GM23248 (cell line): ENCODE data around the gene FXYD3. TPM values are rescaled to one million over a fixed set of nuclear protein-coding genes. Genes with fewer than 3 reads are reported as not detected.
"Not testable (repeated sequence)": the region's sequence is repeated elsewhere in the genome, so short reads cannot be mapped to it uniquely, and the experiment has no call there.

Source experiments
- DNase-seq: peaks from one replicate; pipeline ENCODE4 v3.0.0-alpha.2; 2015
- H2AFZ ChIP-seq: fragments of 200-600 bp; sonication (generic); 2 replicates; pipeline ENCODE4 v1.6.1; 2016; ENCODE audit warnings: antibody characterized with exemption
- H3F3A ChIP-seq: fragments of 200-600 bp; sonication (generic); 2 replicates; pipeline ENCODE4 v1.6.1; 2016; ENCODE audit warnings: mild to moderate bottlenecking, antibody characterized with exemption, mixed run types; ENCODE audit not compliant: insufficient read depth
- H3K27ac ChIP-seq: fragments of 200-600 bp; sonication (generic); 2 replicates; pipeline ENCODE4 v1.5.1; 2016; ENCODE audit warnings: mild to moderate bottlenecking
- H3K27me3 ChIP-seq: fragments of 200-600 bp; sonication (generic); replicated peaks from 2 replicates; pipeline ENCODE4 v1.6.1; 2016; ENCODE audit warnings: mild to moderate bottlenecking; ENCODE audit not compliant: insufficient read depth
- H3K36me3 ChIP-seq: fragments of 200-600 bp; sonication (generic); 2 replicates; pipeline ENCODE4 v1.6.1; 2016; ENCODE audit warnings: low read depth, mild to moderate bottlenecking
- H3K4me1 ChIP-seq: fragments of 200-600 bp; sonication (generic); 2 replicates; pipeline ENCODE4 v1.6.1; 2016; ENCODE audit warnings: mild to moderate bottlenecking; ENCODE audit not compliant: insufficient read depth
- H3K4me2 ChIP-seq: fragments of 200-600 bp; sonication (generic); one replicate; pipeline ENCODE4 v1.6.1; 2016; ENCODE audit warnings: mild to moderate bottlenecking; ENCODE audit not compliant: unreplicated experiment
- H3K4me3 ChIP-seq: fragments of 200-600 bp; sonication (generic); 2 replicates; pipeline ENCODE4 v1.5.1; 2016; ENCODE audit warnings: mild to moderate bottlenecking
- H3K79me2 ChIP-seq: fragments of 200-600 bp; sonication (generic); 2 replicates; pipeline ENCODE4 v1.6.1; 2016; ENCODE audit warnings: mild to moderate bottlenecking; ENCODE audit not compliant: insufficient read depth
- H3K9ac ChIP-seq: fragments of 200-600 bp; sonication (generic); 2 replicates; pipeline ENCODE4 v1.6.1; 2016; ENCODE audit warnings: mild to moderate bottlenecking
- H3K9me2 ChIP-seq: fragments of 200-600 bp; sonication (generic); 2 replicates; pipeline ENCODE4 v1.6.1; 2016; ENCODE audit warnings: mixed run types, mild to moderate bottlenecking, moderate library complexity; ENCODE audit not compliant: insufficient read depth
- H3K9me3 ChIP-seq: fragments of 200-600 bp; sonication (generic); one replicate; pipeline ENCODE4 v1.6.1; 2017; ENCODE audit warnings: low read depth
- H4K20me1 ChIP-seq: fragments of 200-600 bp; sonication (generic); 2 replicates; pipeline ENCODE4 v1.6.0; 2016; ENCODE audit not compliant: insufficient read depth
- EZH2 ChIP-seq: fragments of 200-600 bp; sonication (generic); IDR thresholded peaks from 2 replicates; pipeline ENCODE4 v1.6.1; 2018; ENCODE audit warnings: antibody characterized with exemption, mild to moderate bottlenecking; ENCODE audit not compliant: insufficient read depth, poor library complexity, severe bottlenecking
- EZH2phosphoT487 ChIP-seq: fragments of 200-600 bp; sonication (generic); IDR thresholded peaks from 2 replicates; pipeline ENCODE4 v1.6.1; 2018; ENCODE audit warnings: antibody characterized with exemption, moderate library complexity, mild to moderate bottlenecking, low read depth; ENCODE audit not compliant: insufficient read depth
- WGBS, 2 experiments: methylation state at CpG; one replicate each; pipeline ENCODE4 v1.1.6; 2015 to 2017; ENCODE audit warnings: low lambda C conversion rate in 2 of 2, low coverage in 1 of 2; ENCODE audit errors: missing lambda C conversion rate in 2 of 2; 5-methylcytosine and 5-hydroxymethylcytosine counted together
- in situ Hi-C: fragments of 300-500 bp; cut with MboI; formaldehyde crosslinking; loops from 2 replicates; pipeline ENCODE4 v1.15.0; 2020
- polyA plus RNA-seq: library from polyadenylated mRNA; unstranded; fragments of >200 nt; fragmentation: Nextera tagmentation; extraction: Ambion mirVana; gene quantifications from 2 replicates; pipeline ENCODE4 v1.2.1, GENCODE V29; 2016
- total RNA-seq: library from RNA; depleted of rRNA; stranded (reverse); fragments of >200 nt; shearing (Covaris generic); gene quantifications from 2 replicates; pipeline ENCODE4 v1.2.3, GENCODE V29; 2014

The FXYD3 gene
- total and polyA plus RNA-seq, 2 experiments from 2014 or later: not detected

DNA sequence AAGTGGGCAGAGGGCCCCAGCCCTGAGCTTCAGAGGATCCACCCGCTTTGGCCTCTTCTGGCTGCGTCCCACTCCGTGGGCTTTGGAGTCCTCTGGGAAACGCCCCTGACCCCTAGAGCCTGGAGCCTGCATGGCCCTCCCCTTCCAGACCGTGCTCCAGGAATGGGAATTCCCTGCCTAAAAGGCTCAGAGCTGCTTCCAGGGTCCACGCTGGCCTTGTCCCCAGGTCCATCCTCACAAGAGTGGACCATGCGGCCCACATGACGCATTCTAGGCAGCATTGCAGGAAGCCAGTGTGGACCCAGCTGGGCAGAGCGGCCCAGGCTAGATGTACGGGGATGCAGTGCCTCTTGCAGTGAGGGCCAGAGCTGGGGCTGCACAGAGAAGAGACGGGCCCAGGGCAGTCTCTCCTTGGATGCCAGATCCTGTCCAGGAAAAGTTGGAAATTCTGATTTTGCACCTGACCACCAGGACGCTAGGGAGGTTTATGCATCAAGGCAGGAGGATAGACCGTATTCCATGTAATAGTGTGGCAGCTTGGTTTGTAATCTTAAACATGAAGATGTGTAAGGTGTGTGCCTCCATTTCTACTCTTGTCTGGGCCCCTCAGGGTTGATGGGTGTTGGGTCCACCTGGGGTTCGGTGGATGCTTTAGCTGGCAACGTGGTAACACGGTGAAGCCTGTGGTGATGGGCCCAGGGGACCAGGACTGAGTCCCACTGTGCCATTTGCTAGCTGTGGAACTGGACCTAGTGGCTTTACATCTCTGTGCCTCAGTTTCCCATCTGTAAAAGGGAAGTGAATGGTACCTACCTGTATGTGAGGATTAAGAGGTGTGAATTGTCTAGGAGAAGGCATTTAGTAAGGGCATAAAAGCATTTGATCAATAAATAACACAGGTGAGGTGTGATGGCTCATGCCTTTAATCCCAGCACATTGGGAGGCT, 14.8 kb upstream of the FXYD3 start:
- Histone ChIP-seq H3K4me3 (no peak overlapping the region), H3K9me2 (no peaks in the 10 kb centered on the region), H3K36me3 (no peaks in the 10 kb centered on the region), H3K27ac (no peak overlapping the region), H3K79me2 (no peaks in the 10 kb centered on the region), H4K20me1 (no peaks in the 10 kb centered on the region), H3K4me2 (no peak overlapping the region), H3K9me3 (no peaks in the 10 kb centered on the region), H3K9ac (no peak overlapping the region), H3K27me3 (no peaks in the 10 kb centered on the region), H2AFZ (no peak overlapping the region), H3K4me1 (no peaks in the 10 kb centered on the region), H3F3A (no peaks in the 10 kb centered on the region)
- TF ChIP-seq EZH2 (no peak), EZH2phosphoT487 (no peak)
- no peak for DNase-seq
- in situ Hi-C loops: no loop called here
- 70 to 73% methylated on average over 15 to 16 of the region's 16 CpGs for WGBS, 2 experiments

DNA sequence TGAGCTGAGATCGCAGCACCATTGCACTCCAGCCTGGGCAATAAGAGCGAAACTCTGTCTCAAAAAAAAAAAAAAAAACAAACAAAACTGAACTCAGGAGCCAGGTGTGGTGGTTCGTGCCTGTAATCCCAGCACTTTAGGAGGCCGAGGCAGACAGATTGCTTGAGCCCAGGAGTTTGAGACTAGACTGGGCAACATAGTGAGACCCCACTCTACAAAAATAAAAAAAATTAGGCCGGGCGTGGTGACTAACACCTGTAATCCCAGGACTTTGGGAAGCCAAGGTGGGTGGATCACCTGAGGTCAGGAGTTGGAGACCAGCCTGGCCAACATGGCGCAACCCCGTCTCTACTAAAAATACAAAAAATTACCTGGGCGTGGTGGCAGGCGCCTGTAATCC, 13.7 kb upstream of the FXYD3 start:
- H3K79me2 ChIP-seq, DNase-seq, H3K36me3 ChIP-seq, H3K27me3 ChIP-seq, in situ Hi-C loops, H3K9me3 ChIP-seq, H4K20me1 ChIP-seq, H3K27ac ChIP-seq, H2AFZ ChIP-seq, H3K9ac ChIP-seq, H3K4me2 ChIP-seq, H3K9me2 ChIP-seq, H3F3A ChIP-seq, H3K4me3 ChIP-seq, H3K4me1 ChIP-seq: not testable (repeated sequence)
- 87 to 93% methylated on average over 10 of the region's 10 CpGs for WGBS, 2 experiments

DNA sequence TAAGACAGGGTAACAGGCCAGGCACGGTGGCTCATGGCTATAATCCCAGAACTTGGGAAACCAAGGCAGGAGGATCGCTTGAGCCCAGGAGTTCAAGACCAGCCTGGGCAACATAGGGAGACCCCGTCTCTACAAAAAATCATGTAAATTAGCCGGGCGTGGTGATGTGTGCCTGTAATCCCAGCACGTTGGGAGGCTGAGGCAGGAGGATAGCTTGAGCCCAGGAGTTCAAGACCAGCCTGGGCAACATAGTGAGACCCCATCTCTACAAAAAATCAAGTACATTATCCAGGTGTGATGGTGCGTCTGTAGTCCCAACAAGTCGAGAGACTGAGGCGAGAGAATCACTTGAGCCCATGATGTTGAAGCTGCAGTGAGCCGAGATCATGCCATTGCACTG, 12.0 kb upstream of the FXYD3 start:
- in situ Hi-C loops, H3K27ac ChIP-seq: not testable (repeated sequence)

DNA sequence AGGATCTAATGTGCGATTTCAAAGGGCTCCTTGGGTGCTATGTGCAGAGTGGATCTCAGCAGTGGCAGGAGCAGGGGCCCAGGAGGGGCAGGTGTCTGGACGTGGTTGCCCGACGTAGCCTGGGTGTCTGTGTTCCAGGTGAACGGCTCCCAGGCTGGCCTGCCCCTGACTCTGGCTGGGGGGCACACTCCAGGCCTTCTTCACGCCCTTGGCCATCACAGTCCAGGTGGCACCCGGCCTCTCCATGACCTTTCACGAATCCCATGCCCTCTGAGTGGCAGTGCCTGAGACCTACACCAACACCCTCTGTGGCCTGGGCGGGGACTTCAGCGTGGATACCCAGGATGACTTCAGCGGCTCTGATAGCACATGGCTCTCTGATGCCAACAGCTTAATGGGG, 11.3 kb upstream of the FXYD3 start:
- Histone ChIP-seq H3K9me3 (no peaks in the 10 kb centered on the region), H3K27ac (no peak overlapping the region), H2AFZ (no peak overlapping the region), H3K27me3 (no peaks in the 10 kb centered on the region), H3K79me2 (no peaks in the 10 kb centered on the region), H3K4me1 (no peaks in the 10 kb centered on the region), H3K4me2 (no peak overlapping the region), H3F3A (no peaks in the 10 kb centered on the region), H3K36me3 (no peaks in the 10 kb centered on the region), H4K20me1 (no peaks in the 10 kb centered on the region), H3K9ac (no peak overlapping the region), H3K4me3 (no peak overlapping the region), H3K9me2 (no peaks in the 10 kb centered on the region)
- TF ChIP-seq EZH2phosphoT487 (no peak), EZH2 (no peak)
- in situ Hi-C loops: no loop called here
- DNase-seq: no peak
- 77 to 79% methylated on average over 8 to 11 of the region's 11 CpGs for WGBS, 2 experiments

More for the DNA sequence above, 12.0 kb upstream of the FXYD3 start:
- H3K9me3 ChIP-seq, DNase-seq, H3K9me2 ChIP-seq, H3K27me3 ChIP-seq, H3K4me2 ChIP-seq, H2AFZ ChIP-seq, H3F3A ChIP-seq, H4K20me1 ChIP-seq, H3K9ac ChIP-seq, H3K4me3 ChIP-seq, H3K36me3 ChIP-seq, H3K4me1 ChIP-seq, H3K79me2 ChIP-seq: not testable (repeated sequence)
- WGBS, 2 experiments: 52 to 56% methylated on average over 10 of the region's 10 CpGs

DNA sequence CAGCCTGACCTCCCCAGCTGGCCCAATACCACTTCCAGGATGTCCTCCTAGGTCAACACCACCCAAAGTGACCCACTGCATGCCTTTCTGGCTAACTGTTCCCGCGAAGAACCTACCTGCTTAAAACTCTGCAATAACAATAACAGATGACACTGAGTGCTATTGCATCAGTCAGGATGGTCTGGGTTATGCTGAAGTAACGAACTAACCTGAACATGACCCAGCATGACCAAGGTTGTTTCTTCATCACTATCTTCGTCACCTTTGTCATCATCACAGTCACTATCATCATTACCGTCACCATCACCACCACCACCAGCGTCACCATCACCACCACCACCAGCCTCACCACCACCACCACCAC, 10.6 kb upstream of the FXYD3 start:
- H3K27me3 ChIP-seq: no peaks in the 10 kb centered on the region
- in situ Hi-C loops: no loop called here
- no peaks in the 10 kb centered on the region for H3K79me2 ChIP-seq
- H2AFZ ChIP-seq: no peak overlapping the region
- DNase-seq: no peak
- 85% methylated on average over 6 of the region's 6 CpGs for WGBS, 2 experiments
- no peaks in the 10 kb centered on the region for H3K9me3 ChIP-seq
- no peak overlapping the region for H3K9ac ChIP-seq
- H3K4me2 ChIP-seq: no peak overlapping the region
- H3F3A ChIP-seq: no peaks in the 10 kb centered on the region
- H3K4me3 ChIP-seq: no peak overlapping the region
- no peaks in the 10 kb centered on the region for H3K9me2 ChIP-seq
- no peak for TF ChIP-seq EZH2
- no peak for TF ChIP-seq EZH2phosphoT487
- H3K27ac ChIP-seq: no peak overlapping the region
- H3K36me3 ChIP-seq: no peaks in the 10 kb centered on the region
- H3K4me1 ChIP-seq: no peaks in the 10 kb centered on the region
- H4K20me1 ChIP-seq: no peaks in the 10 kb centered on the region
